Breast epithelium (tissue), 4 donors: Measurements from ENCODE around the gene FPGS. TPM values are rescaled to one million over a fixed set of nuclear protein-coding genes. Genes with fewer than 3 reads are reported as not detected.

ENCODE experiments used
- DNase-seq, 2 donors: peaks; one replicate each; pipeline ENCODE4 v3.0.0-alpha.2; 2019; ENCODE audit warnings: low spot score in 2 of 2
- H3K27ac ChIP-seq, 2 donors: fragments of 200-600 bp; sonication (generic) in 1 of 2; one replicate each; pipeline ENCODE4 v1.5.1; 2016 to 2019; ENCODE audit warnings: mild to moderate bottlenecking in 1 of 2
- H3K27me3 ChIP-seq, 2 donors: fragments of 200-600 bp; sonication (generic) in 1 of 2; one replicate each; pipeline versions ENCODE4 v1.5.1 to v1.6.0; 2017 to 2019; ENCODE audit warnings: control low read depth in 1 of 2, mild to moderate bottlenecking in 1 of 2
- H3K36me3 ChIP-seq: fragments of 200-600 bp; one replicate; pipeline ENCODE4 v1.5.1; 2019
- H3K4me1 ChIP-seq, 2 donors: fragments of 200-600 bp; sonication (generic); one replicate each; pipeline ENCODE4 v1.5.1; 2016 to 2019; ENCODE audit warnings: control low read depth in 1 of 2
- H3K4me3 ChIP-seq, 3 donors: fragments of 200-600 bp; sonication (generic); 1 replicate in 2 of 3; 2 replicates in 1 of 3; pipeline ENCODE4 v1.5.1; 2016 to 2019; ENCODE audit warnings: mild to moderate bottlenecking in 3 of 3, moderate library complexity in 2 of 3
- H3K9me3 ChIP-seq, 2 donors: fragments of 200-600 bp; sonication (generic) in 1 of 2; one replicate each; pipeline ENCODE4 v1.5.1; 2016 to 2019; ENCODE audit warnings: control low read depth in 1 of 2
- POLR2A ChIP-seq: fragments of 450-650 bp; IDR thresholded peaks from one replicate; pipeline ENCODE4 v1.6.1; 2016; ENCODE audit warnings: antibody characterized with exemption, mild to moderate bottlenecking, moderate library complexity
- POLR2AphosphoS5 ChIP-seq, 3 donors: sonication (generic); formaldehyde crosslinking; IDR thresholded peaks; one replicate each; pipeline ENCODE4 v1.6.1; 2017; ENCODE audit warnings: antibody characterized with exemption in 3 of 3
- intact Hi-C: fragments of 100-400 bp; cut with DNase I; formaldehyde crosslinking; loops from one replicate; pipeline ENCODE4 v1.15.1; 2023; ENCODE audit warnings: low total_unique reads
- total RNA-seq, 3 donors: library from RNA; depleted of rRNA; stranded (reverse); fragments of >200 nt; gene quantifications; one replicate each; pipeline ENCODE4 v1.1.0, GENCODE V29; 2016
- TF ChIP-seq, protein P1 (sequence below), 3 donors: fragments of 450-650 bp; IDR thresholded peaks; one replicate each; pipeline ENCODE4 v1.5.1; 2016 to 2017; ENCODE audit warnings: antibody characterized with exemption in 3 of 3, mild to moderate bottlenecking in 3 of 3, moderate library complexity in 3 of 3

The FPGS gene
- total RNA-seq, 3 donors from 2014 or later, result 56.3 to 108 (median 78.6) TPM

DNA sequence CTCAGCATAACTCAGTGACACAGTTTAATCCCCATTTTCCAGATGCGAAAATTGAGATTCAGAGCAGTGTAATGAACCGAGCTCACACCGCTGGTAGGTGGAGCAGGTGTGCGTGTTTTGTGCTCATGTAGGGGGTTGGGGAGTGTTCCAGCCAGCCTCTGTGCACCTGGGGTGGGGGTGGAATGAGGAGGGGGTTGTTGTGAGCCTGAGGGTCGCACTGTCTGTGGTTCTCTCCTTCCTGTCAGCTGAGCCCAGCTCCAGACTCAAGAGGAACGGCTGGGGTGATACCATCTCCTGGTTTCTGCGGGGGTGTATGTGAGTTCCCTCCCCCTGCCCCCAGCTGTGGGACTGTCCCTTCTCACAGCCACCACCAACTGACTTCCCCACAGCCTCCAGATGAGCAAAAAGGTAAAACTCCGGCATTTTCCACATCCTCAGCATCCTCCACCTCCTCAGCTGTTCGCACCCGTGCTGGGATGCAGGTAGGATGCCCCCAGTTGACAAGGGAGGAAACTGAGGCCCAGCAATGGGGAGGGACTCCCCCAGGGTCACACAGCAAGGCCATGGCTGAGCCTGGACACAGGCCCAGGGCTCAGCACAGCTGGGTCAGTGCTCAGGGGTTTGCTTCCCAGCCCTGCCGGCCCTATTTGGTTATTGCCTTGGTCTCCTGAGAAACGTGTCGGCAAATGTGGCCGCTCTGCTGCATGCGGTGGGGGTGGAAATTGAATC is 26.3 kb upstream of the FPGS start:
- intact Hi-C loops, result loop anchor here (5.0 kb wide), 1 partner anchor 1189 kb away; no protein-coding TSS in a partner anchor
- no peaks in the 10 kb centered on the region for H3K27me3 ChIP-seq
- peak overlapping the region in 1 of 2 donors; percentile 52 for H3K27ac ChIP-seq
- TF ChIP-seq POLR2A, result no peak
- TF ChIP-seq, protein P1, sequence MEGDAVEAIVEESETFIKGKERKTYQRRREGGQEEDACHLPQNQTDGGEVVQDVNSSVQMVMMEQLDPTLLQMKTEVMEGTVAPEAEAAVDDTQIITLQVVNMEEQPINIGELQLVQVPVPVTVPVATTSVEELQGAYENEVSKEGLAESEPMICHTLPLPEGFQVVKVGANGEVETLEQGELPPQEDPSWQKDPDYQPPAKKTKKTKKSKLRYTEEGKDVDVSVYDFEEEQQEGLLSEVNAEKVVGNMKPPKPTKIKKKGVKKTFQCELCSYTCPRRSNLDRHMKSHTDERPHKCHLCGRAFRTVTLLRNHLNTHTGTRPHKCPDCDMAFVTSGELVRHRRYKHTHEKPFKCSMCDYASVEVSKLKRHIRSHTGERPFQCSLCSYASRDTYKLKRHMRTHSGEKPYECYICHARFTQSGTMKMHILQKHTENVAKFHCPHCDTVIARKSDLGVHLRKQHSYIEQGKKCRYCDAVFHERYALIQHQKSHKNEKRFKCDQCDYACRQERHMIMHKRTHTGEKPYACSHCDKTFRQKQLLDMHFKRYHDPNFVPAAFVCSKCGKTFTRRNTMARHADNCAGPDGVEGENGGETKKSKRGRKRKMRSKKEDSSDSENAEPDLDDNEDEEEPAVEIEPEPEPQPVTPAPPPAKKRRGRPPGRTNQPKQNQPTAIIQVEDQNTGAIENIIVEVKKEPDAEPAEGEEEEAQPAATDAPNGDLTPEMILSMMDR (IDR thresholded peaks at IDR 0.05), result no peak
- no peak for TF ChIP-seq POLR2AphosphoS5 (IDR thresholded peaks at IDR 0.05)
- no peaks in the 10 kb centered on the region for H3K9me3 ChIP-seq
- H3K4me1 ChIP-seq, result no peaks in the 10 kb centered on the region
- no peak for DNase-seq
- H3K4me3 ChIP-seq, result peak overlapping the region in 2 of 3 donors; percentile 30 to 41
- H3K36me3 ChIP-seq, result no peaks in the 10 kb centered on the region

DNA sequence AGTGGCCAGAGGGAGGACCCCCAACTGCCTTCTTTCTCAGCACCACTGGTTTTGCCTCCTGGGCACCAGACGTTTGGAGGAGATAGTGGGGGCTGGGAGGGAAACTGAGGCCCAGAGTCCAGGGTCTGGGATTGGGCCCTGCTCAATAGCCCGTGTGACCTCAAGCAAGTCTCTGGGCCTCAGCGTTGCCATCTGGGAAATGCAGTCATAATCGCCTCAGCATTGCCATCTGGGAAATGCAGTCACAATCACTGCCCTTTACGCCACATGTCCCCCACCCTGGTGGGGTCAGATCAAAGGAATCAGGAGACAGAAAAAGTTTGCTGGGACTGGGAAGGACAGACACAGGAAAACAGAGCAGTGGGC is 25.8 kb upstream of the FPGS start:
- H3K9me3 ChIP-seq, result no peaks in the 10 kb centered on the region
- DNase-seq, result no peak
- H3K27me3 ChIP-seq, result no peaks in the 10 kb centered on the region
- TF ChIP-seq, protein P1 (IDR thresholded peaks at IDR 0.05), result no peak
- TF ChIP-seq POLR2A (no peak), POLR2AphosphoS5 (IDR thresholded peaks at IDR 0.05) (no peak)
- H3K27ac ChIP-seq, result peak overlapping the region in 1 of 2 donors; percentile 52
- intact Hi-C loops, result loop anchor here (5.0 kb wide), 1 partner anchor 1190 kb away; no protein-coding TSS in a partner anchor
- peak overlapping the region in 2 of 3 donors; percentile 30 to 41 for H3K4me3 ChIP-seq
- H3K4me1 ChIP-seq, result no peaks in the 10 kb centered on the region
- no peaks in the 10 kb centered on the region for H3K36me3 ChIP-seq

DNA sequence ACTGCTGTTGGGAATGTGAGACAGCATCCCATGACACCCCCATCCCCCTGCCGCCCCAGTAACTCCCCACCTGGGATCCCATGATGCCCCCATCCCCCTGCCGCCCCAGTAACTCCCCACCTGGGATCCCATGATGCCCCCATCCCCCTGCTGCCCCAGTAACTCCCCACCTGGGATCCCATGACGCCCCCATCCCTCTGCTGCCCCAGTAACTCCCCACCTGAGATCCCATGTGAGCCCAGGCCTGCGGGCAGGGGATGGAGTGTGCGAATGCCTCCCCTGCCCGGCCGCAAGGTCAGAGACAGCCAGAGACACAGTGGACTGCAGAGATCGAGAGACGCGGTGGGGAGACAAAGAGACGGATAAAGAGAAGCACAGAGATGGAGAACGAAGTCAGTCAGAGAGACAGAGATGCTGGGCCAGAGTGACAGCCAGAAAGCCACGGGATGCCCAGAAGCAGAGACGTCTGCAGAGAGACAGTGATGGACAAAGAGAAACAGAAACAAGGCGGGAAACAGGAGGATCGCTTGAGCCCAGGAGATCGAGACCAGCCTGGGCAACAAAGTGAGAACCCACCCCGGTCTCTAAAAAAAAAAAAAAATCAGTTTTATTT is 25.2 kb upstream of the FPGS start:
- TF ChIP-seq POLR2A (no peak), POLR2AphosphoS5 (IDR thresholded peaks at IDR 0.05) (no peak)
- TF ChIP-seq, protein P1 (IDR thresholded peaks at IDR 0.05), result no peak
- H3K4me3 ChIP-seq, result peak overlapping the region in 2 of 3 donors; percentile 30 to 41
- intact Hi-C loops, result loop anchor here (5.0 kb wide), 1 partner anchor 1190 kb away; no protein-coding TSS in a partner anchor
- no peaks in the 10 kb centered on the region for H3K4me1 ChIP-seq
- H3K9me3 ChIP-seq, result no peaks in the 10 kb centered on the region
- no peak for DNase-seq
- no peaks in the 10 kb centered on the region for H3K27me3 ChIP-seq
- H3K36me3 ChIP-seq, result no peaks in the 10 kb centered on the region
- peak overlapping the region in 1 of 2 donors; percentile 49 for H3K27ac ChIP-seq

DNA sequence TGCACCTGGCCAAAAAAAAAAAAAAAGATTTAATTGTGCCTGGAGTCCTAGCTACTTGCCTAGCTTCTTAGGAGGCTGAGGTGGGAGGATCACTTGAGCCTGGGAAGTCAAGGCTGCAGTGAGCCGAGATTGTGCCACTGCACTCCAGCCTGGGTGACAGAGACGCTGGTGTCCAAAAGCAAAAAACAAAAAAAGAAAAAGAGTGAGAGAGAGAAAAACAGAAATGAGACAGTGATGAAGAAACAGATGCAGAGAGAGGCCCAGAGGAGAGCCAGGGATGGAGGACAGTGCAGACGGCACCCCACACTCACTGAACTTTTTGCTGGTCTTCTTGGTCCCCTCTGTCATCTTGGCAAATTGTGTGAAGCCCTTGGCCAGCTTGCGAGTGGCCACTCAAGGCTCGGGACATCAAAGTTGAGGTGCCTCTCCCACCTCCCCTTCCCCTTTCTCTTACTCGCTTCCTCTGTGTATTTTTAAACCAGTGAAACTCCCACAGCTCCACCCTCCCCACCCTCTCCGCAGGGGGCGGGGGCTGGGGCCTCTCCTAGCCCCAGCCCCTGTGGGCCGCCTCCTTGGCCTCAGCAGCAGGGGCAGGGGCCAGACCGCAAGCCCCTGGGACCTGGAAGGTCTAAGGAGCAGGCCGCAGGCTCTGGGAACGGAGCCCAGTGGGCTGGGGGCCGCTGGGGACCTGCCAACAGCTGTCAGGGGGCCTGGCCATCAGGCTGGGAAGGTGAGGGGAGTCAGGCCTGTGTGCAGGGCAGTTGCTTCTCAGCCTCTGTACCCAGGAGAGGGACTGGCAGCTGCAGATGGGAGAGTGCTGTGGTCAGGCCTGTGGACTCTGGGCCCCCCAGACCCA is 24.2 kb upstream of the FPGS start, which contains the start of gene SH2D3C:
Gene SH2D3C (minus strand): TSS at position 387 of the 856 bp plus-strand sequence. CDS start 39 bp downstream, at position 348.
- intact Hi-C loops, result loop anchor here (5.0 kb wide), 1 partner anchor 1191 kb away; no protein-coding TSS in a partner anchor
- TF ChIP-seq, protein P1 (IDR thresholded peaks at IDR 0.05), result no peak
- TF ChIP-seq POLR2AphosphoS5 (IDR thresholded peaks at IDR 0.05) (no peak), POLR2A (no peak)
- no peak for DNase-seq
- H3K36me3 ChIP-seq, result no peaks in the 10 kb centered on the region
- H3K27me3 ChIP-seq, result no peaks in the 10 kb centered on the region
- H3K27ac ChIP-seq, result peak within 1 kb of the TSS in 1 of 2 donors; percentile 82
- no peaks in the 10 kb centered on the region for H3K4me1 ChIP-seq
- peak within 1 kb of the TSS in 2 of 3 donors; percentile 30 to 41 for H3K4me3 ChIP-seq
- no peaks in the 10 kb centered on the region for H3K9me3 ChIP-seq
